Amniotic epithelial cell (primary cell): Measurements from ENCODE around the gene ALCAM.

Experiments
- DNase-seq: peaks from one replicate; pipeline ENCODE4 v3.0.0-alpha.2; 2010; ENCODE audit warnings: low read depth

The ALCAM gene

GRCh38 chr3:105429034-105429762 lies 62.5 kb downstream of the ALCAM start:
- no peak for DNase-seq

GRCh38 chr3:105430455-105430854 lies 63.7 kb downstream of the ALCAM start:
- DNase-seq: no peak

DNA sequence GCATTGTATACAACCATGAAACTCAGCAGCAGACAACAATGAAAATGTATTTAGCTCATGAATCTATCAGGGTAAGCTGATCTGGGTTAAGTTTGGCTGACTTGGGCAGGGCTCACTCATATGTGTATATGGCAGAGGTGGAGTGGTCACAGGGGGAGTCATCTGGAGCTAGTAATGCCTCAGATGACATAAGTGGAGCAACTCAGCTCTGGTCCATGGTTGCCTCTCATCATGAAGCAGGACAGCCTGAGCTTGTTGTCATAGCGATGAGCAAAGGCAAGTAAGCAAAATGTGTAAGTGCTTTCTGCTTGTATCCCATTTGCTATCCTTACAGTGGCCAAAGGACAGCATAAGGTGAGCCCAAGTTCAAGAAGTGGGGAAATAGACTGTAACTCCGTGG lies 64.5 kb downstream of the ALCAM start:
- DNase-seq: no peak

GRCh38 chr3:105435277-105435676 lies 68.6 kb downstream of the ALCAM start:
- DNase-seq: no peak

GRCh38 chr3:105436687-105437086 lies 70.0 kb downstream of the ALCAM start:
- DNase-seq: peak; percentile 30

GRCh38 chr3:105440113-105440512 lies 73.4 kb downstream of the ALCAM start:
- DNase-seq: no peak

DNA sequence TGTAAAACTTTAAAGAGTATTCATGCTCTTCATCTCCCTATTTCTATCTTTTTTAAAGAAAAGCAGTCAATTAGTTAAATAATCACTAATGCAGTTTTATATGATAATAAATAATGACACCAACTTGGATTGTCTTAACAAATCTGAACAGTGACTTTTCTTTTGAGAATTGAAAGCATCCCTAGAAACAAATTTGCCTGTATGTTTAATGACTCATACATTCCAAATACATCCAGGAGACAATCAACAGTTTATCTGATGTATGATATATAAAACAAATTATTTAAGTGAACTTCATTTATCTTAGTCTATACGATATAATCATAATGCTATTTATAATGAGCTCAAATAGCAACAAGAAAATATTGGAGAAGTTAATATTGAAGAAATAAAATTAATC lies 78.0 kb downstream of the ALCAM start:
- no peak for DNase-seq

GRCh38 chr3:105448338-105448982 lies 81.8 kb downstream of the ALCAM start:
- peak; percentile 19 for DNase-seq

DNA sequence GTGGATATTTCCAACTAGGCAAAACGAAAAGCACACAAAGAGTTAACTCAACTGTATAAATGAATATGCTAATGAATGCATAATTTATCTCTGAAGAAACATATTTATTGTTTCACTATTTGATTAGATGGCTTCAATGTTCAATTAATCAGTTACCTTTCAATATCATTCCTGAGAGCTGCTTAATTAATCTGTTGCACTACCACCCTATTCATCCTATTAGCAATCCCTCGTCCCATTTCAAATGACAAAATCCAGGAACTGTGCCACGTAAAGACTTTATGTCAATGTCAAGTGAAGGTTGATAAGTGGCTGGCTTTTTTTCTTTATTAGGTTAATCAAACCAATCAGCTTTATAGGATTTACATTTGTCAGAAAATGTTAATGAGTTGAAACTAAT lies 82.7 kb downstream of the ALCAM start:
- DNase-seq: no peak

DNA sequence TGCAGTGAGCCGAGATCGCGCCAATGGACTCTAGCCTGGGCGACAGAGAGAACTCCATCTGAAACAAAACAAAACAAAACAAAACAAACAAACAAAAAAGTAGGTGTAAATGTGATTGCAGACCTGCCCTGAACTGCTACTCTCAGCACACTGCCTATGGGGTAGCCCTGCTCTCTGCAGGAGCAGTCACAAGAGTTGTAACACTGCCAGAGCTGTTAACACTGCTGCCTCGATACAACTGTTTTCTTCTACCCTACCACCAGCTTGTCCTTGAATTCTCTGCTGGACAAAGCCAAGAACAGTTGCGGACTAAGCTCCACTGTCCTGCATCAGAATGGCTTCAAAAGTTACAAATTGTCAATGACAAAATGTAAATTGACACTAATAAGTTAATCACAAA lies 89.3 kb downstream of the ALCAM start:
- no peak for DNase-seq

- peak; percentile 55 for DNase-seq
These were observed 92.0 kb downstream of the ALCAM start for GRCh38 chr3:105458518-105459215.

DNA sequence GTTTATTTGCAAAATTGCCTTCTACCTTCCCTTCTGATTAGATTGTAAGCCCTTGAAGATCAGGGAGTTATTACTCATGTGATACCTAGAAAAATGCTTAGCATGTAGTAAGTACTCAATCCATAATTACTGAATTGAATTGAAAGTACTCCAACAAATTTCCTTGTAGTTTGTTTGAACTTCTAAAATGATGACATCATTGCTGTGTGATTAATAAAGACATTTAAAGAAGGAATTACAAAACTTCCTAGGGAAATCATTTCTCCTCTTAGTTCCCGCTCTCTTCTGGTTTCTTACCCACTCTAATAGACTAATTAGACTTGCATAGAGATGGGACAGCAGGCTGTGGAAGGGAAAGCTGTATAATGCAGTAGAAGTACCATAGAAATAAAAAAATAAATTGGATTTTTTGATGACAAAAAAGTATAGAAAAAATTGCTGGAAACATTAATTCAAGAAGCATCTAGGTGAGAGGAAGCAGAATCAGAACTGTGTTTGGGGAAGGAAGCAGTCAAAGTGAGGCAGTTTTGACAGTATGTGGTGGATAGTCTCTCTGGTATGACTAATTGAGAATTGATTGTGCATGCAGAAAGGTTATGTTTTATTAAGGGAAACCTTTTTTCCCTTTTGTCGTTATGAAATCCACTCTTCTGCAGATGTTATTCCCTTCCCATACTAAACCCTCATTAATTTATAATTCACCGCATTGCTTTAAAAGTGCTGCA lies 93.0 kb downstream of the ALCAM start:
- peak; percentile 21 for DNase-seq

DNA sequence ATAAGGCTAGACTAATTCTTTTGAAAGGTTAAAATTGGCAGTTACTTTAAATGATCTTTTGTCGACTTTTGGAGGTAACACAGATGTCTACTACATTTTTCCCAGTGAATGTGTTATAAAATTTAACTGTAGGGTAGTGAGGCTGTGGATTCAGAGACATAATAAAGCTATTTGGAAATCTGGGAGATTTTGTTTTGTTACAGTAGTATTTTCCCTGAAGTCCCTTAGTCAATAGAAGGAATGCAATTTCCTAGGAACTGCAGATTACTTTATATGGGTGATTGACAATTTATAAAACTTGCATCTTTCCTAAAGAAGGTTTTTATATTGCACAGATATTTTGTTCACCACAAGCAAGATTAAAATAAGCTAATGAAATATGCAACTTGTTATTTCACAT lies 96.9 kb downstream of the ALCAM start:
- DNase-seq: no peak

DNA sequence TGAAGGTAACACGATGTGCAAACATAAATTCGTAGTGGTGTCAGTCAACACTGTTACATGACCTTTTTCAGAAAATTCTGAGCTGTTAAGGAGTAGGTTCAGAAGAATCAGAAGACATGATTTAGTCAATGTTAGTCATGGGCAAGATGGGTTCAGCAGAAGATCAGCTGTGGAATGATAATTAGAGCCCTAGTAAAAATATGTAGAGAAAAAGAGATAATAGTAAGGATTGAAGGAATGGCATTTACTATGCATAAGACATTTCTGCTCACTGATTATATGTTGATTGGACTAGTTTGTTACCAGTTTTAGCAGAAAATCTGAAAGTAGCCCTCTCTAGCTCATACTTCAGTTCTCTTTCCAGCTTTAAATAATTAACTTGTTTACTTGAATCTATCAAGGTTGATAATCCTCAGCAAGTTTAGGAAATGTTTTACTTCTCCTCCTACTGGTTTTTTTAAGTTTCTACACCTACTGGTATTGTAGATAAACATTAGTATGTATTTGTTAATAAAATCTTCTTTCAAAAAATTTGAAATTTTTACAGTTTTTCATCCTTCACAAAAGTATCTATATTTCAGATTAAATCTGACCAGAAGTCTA lies 98.6 kb downstream of the ALCAM start:
- no peak for DNase-seq

DNA sequence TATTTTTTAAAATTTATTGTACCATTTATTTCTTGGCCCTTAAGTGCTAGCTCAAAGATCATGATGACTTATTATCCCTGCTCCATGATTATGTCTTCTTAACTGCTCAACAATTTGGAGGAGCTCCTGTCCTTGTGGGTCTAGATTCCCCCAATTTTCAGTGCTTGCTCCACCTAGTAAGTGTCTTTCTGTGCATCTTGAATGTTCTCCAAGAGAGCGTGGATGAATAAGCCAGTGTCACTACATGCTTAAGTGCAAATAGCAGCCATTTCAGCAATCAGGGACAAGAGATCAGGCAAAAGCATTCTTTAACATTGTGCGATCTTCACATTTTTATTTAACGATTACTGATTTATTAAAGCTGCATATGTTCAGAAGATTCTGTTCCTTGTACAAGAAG lies 99.4 kb downstream of the ALCAM start:
- DNase-seq: no peak

DNA sequence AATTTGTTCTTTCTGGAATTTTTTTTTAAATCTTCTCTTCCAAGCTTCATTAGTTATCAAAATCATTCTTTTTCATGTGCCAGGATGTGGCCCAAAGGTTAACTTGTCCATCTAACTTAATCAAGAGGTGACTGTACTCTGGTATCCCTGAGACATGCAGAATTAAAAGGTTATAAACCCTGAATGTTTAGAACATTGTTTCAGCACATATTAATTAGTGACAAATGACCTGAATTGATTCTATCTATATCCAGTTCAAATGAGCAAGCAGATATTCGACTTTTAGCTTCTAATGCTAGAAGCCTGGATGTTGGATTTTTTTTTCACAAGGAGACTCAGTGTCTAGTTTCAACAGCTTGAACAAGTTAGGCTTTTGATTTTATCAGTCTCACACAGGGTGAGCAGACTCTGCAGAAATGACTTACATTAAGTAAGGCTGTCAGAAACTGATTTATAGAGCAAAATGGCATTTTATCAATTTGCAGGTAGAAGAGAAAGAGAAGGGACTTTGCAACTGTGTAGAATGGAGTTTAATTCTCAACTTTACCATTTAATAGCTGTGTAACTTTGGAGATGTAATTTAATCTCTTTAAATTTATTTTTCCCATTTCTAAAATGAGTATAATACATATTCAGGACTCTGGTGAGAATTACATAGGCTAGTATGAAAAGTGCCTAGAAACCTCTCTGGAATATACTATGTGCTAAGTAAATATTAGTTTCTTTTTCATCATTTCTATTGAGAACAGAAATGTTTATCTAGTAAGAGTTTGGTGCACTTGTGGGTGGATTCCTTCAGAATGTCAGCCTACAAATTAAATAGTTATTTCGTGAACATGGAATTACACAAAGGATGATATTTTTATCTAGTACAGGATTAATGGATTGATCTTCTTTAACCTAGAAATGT lies 100.0 kb downstream of the ALCAM start:
- no peak for DNase-seq

DNA sequence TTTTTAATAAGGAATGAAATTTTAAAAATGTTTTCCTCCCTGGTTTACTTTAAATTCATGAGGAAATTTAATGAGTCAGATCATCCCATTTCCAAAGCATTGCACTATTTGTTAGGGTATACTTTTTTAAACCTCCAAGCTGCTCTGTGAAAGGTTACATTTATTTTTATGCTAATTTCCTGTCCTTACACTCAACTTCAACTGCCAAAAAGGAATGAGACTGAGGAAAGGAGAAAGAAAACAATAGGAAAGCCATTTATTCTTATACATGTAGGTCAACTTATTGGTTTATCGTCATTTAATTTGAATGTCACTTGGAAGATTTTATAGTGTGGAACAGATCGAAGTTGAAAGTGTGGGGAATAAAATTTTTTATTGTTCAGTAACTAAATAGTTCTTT lies 104.1 kb downstream of the ALCAM start:
- DNase-seq: no peak

GRCh38 chr3:105473521-105474223 lies 107.0 kb downstream of the ALCAM start:
- peak; percentile 100 for DNase-seq

DNA sequence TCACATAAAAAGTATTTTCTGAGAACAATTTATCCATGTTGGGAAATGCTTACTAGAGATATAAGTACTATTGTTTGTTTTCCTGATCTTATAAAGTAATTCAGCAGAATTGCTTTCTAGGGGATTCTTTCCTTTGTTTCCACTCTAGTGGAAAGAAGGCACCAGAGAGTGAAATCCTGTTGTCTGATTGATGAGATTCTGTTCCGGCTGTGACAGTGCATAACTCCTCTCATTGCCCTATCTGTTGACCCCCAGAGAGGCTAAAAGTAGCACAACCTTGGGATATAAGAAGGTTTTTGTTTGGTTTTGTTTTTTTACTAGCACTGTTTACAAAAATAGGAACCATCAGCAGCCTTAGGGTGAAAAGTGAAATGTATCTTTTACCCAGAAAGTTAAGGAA lies 114.1 kb downstream of the ALCAM start:
- DNase-seq: no peak

- peak; percentile 56 for DNase-seq
These were observed 116.8 kb downstream of the ALCAM start for GRCh38 chr3:105483476-105483875.
